ENCODE results near the gene EPB41L5.
"Not testable (repeated sequence)": the region's sequence is repeated elsewhere in the genome, so short reads cannot be mapped to it uniquely, and the experiment has no call there.

The EPB41L5 gene

GRCh38 chr2:120012771-120013596, at the start of gene EPB41L5:
TSS of gene EPB41L5 (plus strand) at chr2:120013077. CDS start at chr2:120019085, 6,008 bp downstream.
- peak; percentile 99 for DNase-seq (ENCODE audit: low read depth, low spot score)

GRCh38 chr2:119981896-119982295, 31.0 kb upstream of the EPB41L5 start:
- no peak for DNase-seq (ENCODE audit: low read depth, low spot score)

GRCh38 chr2:119982506-119982905, 30.4 kb upstream of the EPB41L5 start:
- DNase-seq (ENCODE audit: low read depth, low spot score) = no peak

GRCh38 chr2:119983108-119983507, 29.8 kb upstream of the EPB41L5 start:
- DNase-seq (ENCODE audit: low read depth, low spot score) = no peak

- DNase-seq (ENCODE audit: low read depth, low spot score) = no peak
Measured at GRCh38 chr2:119996148-119996547, 16.7 kb upstream of the EPB41L5 start.

- not testable (repeated sequence) for DNase-seq (ENCODE audit: low read depth, low spot score)
Measured at GRCh38 chr2:119996896-119997891, 15.7 kb upstream of the EPB41L5 start.

- no peak for DNase-seq (ENCODE audit: low read depth, low spot score)
Measured at GRCh38 chr2:120001471-120001870, 11.4 kb upstream of the EPB41L5 start.

- DNase-seq (ENCODE audit: low read depth, low spot score) = no peak
Measured at GRCh38 chr2:120004254-120004653, 8.6 kb upstream of the EPB41L5 start.

GRCh38 chr2:120005834-120006521, 6.9 kb upstream of the EPB41L5 start:
- DNase-seq (ENCODE audit: low read depth, low spot score) = no peak

GRCh38 chr2:120007851-120008250, 5.0 kb upstream of the EPB41L5 start:
- DNase-seq (ENCODE audit: low read depth, low spot score) = no peak

GRCh38 chr2:120012363-120012762, 514 bp upstream of the EPB41L5 start:
- DNase-seq (ENCODE audit: low read depth, low spot score) = no peak

GRCh38 chr2:120013597-120014223, 833 bp downstream of the EPB41L5 start:
- no peak for DNase-seq (ENCODE audit: low read depth, low spot score)

- DNase-seq (ENCODE audit: low read depth, low spot score) = peak; percentile 13
Measured at GRCh38 chr2:120014226-120014980, 1.5 kb downstream of the EPB41L5 start.

- DNase-seq (ENCODE audit: low read depth, low spot score) = no peak
Measured at GRCh38 chr2:120016800-120017199, 3.9 kb downstream of the EPB41L5 start.

- peak; percentile 25 for DNase-seq (ENCODE audit: low read depth, low spot score)
Measured at GRCh38 chr2:120017201-120017600, 4.3 kb downstream of the EPB41L5 start.

- no peak for DNase-seq (ENCODE audit: low read depth, low spot score)
Measured at GRCh38 chr2:120018549-120018948, 5.7 kb downstream of the EPB41L5 start.

GRCh38 chr2:120020554-120020953, 7.7 kb downstream of the EPB41L5 start:
- no peak for DNase-seq (ENCODE audit: low read depth, low spot score)

GRCh38 chr2:120022505-120022904, 9.6 kb downstream of the EPB41L5 start:
- DNase-seq (ENCODE audit: low read depth, low spot score) = not testable (repeated sequence)

GRCh38 chr2:120026890-120027289, 14.0 kb downstream of the EPB41L5 start:
- no peak for DNase-seq (ENCODE audit: low read depth, low spot score)

- no peak for DNase-seq (ENCODE audit: low read depth, low spot score)
Measured at GRCh38 chr2:120028795-120029194, 15.9 kb downstream of the EPB41L5 start.
